ENCODE measurements around the gene NF1.

- no peak for TF ChIP-seq CTCF (IDR thresholded peaks at IDR 0.05 in 4 of 5, conservative IDR thresholded peaks at IDR 0.05 in 1 of 5)
- no peak for TF ChIP-seq POLR2A (IDR thresholded peaks at IDR 0.05)
These were observed 297.5 kb downstream of the NF1 start for GRCh38 chr17:31392002-31392855.
